NT2/D1 (cell line): ENCODE measurements around the gene PRC1.

ENCODE experiments used
- SUZ12 ChIP-seq: IDR thresholded peaks from 2 replicates; pipeline ENCODE4 v1.6.1; 2011; ENCODE audit not compliant: insufficient read length, insufficient read depth; ENCODE audit errors: extremely low read depth
- YY1 ChIP-seq: IDR thresholded peaks from 2 replicates; pipeline ENCODE4 v1.6.1; 2011; ENCODE audit not compliant: insufficient read length, insufficient read depth

DNA sequence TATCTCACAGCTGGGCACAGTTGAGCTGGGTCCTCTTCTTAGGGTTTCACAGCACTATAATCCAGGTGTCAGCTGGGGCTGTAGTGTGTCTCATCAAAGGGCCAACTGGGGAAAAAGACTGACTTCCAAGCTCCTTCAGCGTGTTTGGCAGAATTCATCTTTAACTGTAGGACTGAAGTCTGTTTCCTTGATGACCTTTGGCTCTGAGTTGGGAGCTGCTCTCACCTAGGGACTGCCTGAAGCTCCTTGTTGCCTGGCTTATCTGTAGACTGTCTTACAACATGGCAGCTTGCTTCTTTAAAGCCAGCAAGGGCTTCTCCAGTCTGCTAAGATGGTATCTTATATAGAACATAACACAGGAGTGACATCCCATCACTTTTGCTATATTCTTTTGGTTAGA is 33.3 kb upstream of the PRC1 start:
- no peak for TF ChIP-seq YY1
- TF ChIP-seq SUZ12 = no peak
